Measurements from ENCODE around the gene CAB39. TPM values are rescaled to one million over a fixed set of nuclear protein-coding genes. Genes with fewer than 3 reads are reported as not detected.
A peak's percentile ranks its signal among the peaks of the same experiment; 100 is the strongest.

The CAB39 gene
- total and polyA plus RNA-seq, 2 of the 8 experiments (the other 6 are each of a cell fraction or from before 2014, with no cell fraction given) = 16.4 to 50.5 TPM

DNA sequence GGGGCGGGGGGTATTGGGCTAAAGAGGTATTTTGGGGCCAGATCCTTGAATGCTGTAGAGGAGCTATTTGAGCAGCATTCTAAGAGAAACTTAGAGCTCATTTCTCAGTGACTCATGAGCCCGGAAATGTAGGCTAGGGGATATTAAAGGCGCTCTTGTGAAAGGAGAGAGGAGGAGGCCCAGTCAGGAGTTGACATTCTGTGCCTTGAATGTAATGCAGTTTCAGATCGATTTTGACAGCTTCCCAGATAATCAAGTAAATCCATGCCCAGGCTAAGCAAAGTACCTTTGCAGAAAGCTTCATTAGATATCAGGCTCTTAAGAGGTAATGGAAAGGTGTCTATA is 1.5 kb downstream of the CAB39 start:
- H3K56ac ChIP-seq (replicated peaks; ENCODE audit: insufficient read length, low read depth, low read length) = no peak overlapping the region
- no peaks in the 10 kb centered on the region for H3K27me3 ChIP-seq (replicated peaks in 1 of 4; ENCODE audit: control insufficient read depth in 3 of 4, extremely low read depth in 1 of 4, insufficient read depth in 3 of 4, low read length in 3 of 4)
- no peak overlapping the region for H2BK20ac ChIP-seq (ENCODE audit: low read length)
- peaks cover 3 to 4% of the 10 kb centered on the region in 2 experiments for H4K20me1 ChIP-seq (replicated peaks in 1 of 2; ENCODE audit: control insufficient read depth in 1 of 2, insufficient read depth in 2 of 2, low read length in 2 of 2)
- peaks cover 4 to 20% (median 11%) of the 10 kb centered on the region in 4 experiments for H3K4me1 ChIP-seq (replicated peaks in 1 of 4; ENCODE audit: control insufficient read depth in 3 of 4, insufficient read depth in 4 of 4, low read length in 3 of 4)
- H3K23me2 ChIP-seq (ENCODE audit: low read depth, low read length) = peaks cover 10% of the 10 kb centered on the region; the same call in 1 of the 2 replicates
- TF ChIP-seq SIN3A (conservative IDR thresholded peaks at IDR 0.05 in 1 of 2, IDR thresholded peaks at IDR 0.05 in 1 of 2; ENCODE audit: low read depth in 1 of 2, low read length in 2 of 2) (peak in 1 of 2 experiments; percentile 48; a peak in 1 of 4 replicates), HDAC6 (IDR thresholded peaks at IDR 0.05; ENCODE audit: low read depth, low read length) (no peak)
- no peak overlapping the region for H3K14ac ChIP-seq (ENCODE audit: insufficient read length)
- no peak overlapping the region for H3K18ac ChIP-seq (ENCODE audit: extremely low read depth, low read length)
- no peak overlapping the region for H2AFZ ChIP-seq (ENCODE audit: low read length)
- H2BK120ac ChIP-seq (replicated peaks; ENCODE audit: low read depth, low read length) = no peak overlapping the region
- no peak overlapping the region for H4K91ac ChIP-seq (replicated peaks; ENCODE audit: insufficient read length, low read length)
- peaks cover 19 to 61% of the 10 kb centered on the region in 2 experiments for H3K79me2 ChIP-seq (ENCODE audit: control insufficient read depth in 1 of 2, insufficient read depth in 2 of 2, low read length in 2 of 2)
- H3K36me3 ChIP-seq (ENCODE audit: control insufficient read depth in 2 of 4, insufficient read depth in 4 of 4, low read length in 3 of 4) = 0 out of 8 replicates have a peak, but pooled peaks cover 0 to 3% (median 0%) of the 10 kb centered on the region in 4 experiments
- no peak overlapping the region for H3K4ac ChIP-seq (replicated peaks; ENCODE audit: insufficient read length, low read depth, low read length)
- H4K8ac ChIP-seq (ENCODE audit: extremely low read depth, insufficient read depth, low read length) = no peak overlapping the region
- no peaks in the 10 kb centered on the region for H3K9me3 ChIP-seq (ENCODE audit: insufficient read depth in 2 of 2, low read depth in 1 of 2, low read length in 1 of 2)
- H2BK15ac ChIP-seq (ENCODE audit: low read length) = no peak overlapping the region
- H3K4me2 ChIP-seq (ENCODE audit: insufficient read depth in 1 of 2, low read depth in 2 of 2, low read length in 2 of 2) = peak overlapping the region; percentile 72 to 77
- FAIRE-seq (no peak), DNase-seq (ENCODE audit: low read depth in 1 of 2, low spot score in 2 of 2) (no peak)
- 31% methylated on average over 3 of the region's 4 CpGs; no CpG with 5 or more reads in 1 of the 2 experiments for WGBS, 2 experiments (ENCODE audit: extremely low coverage in 1 of 2, insufficient coverage in 1 of 2, insufficient read length in 1 of 2, insufficient replicate concordance in 2 of 2, low coverage in 1 of 2, low lambda C conversion rate in 2 of 2, missing lambda C conversion rate in 1 of 2)
- peaks cover 8% of the 10 kb centered on the region for H3K79me1 ChIP-seq (ENCODE audit: low read depth, low read length)
- H3K4me3 ChIP-seq (ENCODE audit: extremely low read depth in 1 of 4, insufficient read depth in 2 of 4, low read depth in 3 of 4, low read length in 4 of 4) = peak overlapping the region; percentile 73 to 92 (median 88)
- H4K5ac ChIP-seq (ENCODE audit: insufficient read length, low read depth, low read length) = no peak overlapping the region
- H2AK5ac ChIP-seq (ENCODE audit: low read depth, low read length) = no peak overlapping the region
- H2BK5ac ChIP-seq (ENCODE audit: low read depth, low read length) = no peak overlapping the region
- ChIA-PET POLR2A (ENCODE audit: partially characterized antibody) (interaction anchor here (0.6 to 1.9 kb wide), 4 partner anchors 9 to 28 kb away, joined by 3 to 5 read pairs (median 3); no protein-coding TSS in a partner anchor), CTCF (ENCODE audit: partially characterized antibody) (interaction anchor here (0.6 to 4.0 kb wide), 17 partner anchors 9 to 96 kb away, joined by 3 to 23 read pairs (median 3); no protein-coding TSS in a partner anchor)
- no peak overlapping the region for H3K27ac ChIP-seq (ENCODE audit: low read depth, low read length)
- peak overlapping the region in 2 of 4 experiments; percentile 12 to 75; a peak in 2 of 7 replicates for H3K9ac ChIP-seq (replicated peaks in 1 of 4; ENCODE audit: extremely low read depth in 1 of 4, low read depth in 3 of 4, low read length in 3 of 4)
- no peak overlapping the region for H2BK12ac ChIP-seq (ENCODE audit: low read depth, low read length)
- no peak overlapping the region for H3K23ac ChIP-seq (ENCODE audit: insufficient read length)

Measured in H1 (cell line).